GM10248 (cell line): ENCODE results near the gene NELL1.
A peak's percentile ranks its signal among the peaks of the same experiment; 100 is the strongest.

Experiments used
- CTCF ChIA-PET: fragments of 300-600 bp; sonication (Branson Sonifier 250); formaldehyde crosslinking; extraction: SDS; loops from one replicate; lab custom pipeline; 2021; ENCODE audit warnings: antibody characterized with exemption; lab: Yijun Ruan, JAX
- POLR2A ChIA-PET: fragments of 350-650 bp; sonication (Branson Sonifier 250); formaldehyde crosslinking; extraction: SDS; loops from one replicate; lab custom pipeline; 2020; ENCODE audit warnings: antibody characterized with exemption; lab: Yijun Ruan, JAX
- DNase-seq: peaks from one replicate; pipeline ENCODE4 v3.0.0; 2012; ENCODE audit errors: extremely low spot score
- TF ChIP-seq, protein P1 (sequence below): IDR thresholded peaks from 2 replicates; pipeline ENCODE4 v1.5.1; 2012; ENCODE audit warnings: mild to moderate bottlenecking, low read depth; ENCODE audit errors: extremely low read depth, missing control alignments, control extremely low read depth

Gene NELL1

DNA sequence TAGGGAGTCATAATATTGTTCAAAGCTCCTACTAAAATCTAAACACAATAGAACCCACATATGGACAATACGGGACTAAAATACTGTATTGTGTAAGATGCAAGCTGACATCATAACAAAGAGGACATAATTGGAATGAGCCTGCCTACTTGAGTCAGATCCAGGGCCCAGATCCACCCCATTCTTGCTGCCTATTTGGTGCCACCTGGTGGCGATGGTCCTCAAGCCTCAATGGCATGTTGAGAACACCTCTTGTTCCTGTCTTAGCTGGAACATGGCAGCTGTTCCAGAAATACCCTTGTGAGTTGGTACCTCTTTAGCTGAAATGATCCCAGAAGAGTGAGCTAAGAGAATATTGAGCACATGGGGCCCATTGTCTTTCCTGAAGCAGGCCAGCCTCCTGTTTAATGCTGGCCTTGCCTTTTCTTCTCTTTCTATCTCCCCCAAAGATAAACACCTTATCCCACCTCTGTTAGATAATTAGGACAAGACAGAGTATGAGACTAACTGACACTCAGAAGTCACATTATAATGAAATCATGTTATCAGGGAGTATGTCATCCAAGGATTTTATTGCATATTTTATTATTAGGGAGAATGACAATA, 842.6 kb downstream of the NELL1 start:
- DNase-seq: peak; percentile 24
- CTCF ChIA-PET: interaction anchor here (0.7 to 5.8 kb wide), 25 partner anchors 10 to 1384 kb away, joined by 3 to 65 read pairs (median 6); no protein-coding TSS in a partner anchor
- POLR2A ChIA-PET: no interaction called here
- TF ChIP-seq, protein P1, sequence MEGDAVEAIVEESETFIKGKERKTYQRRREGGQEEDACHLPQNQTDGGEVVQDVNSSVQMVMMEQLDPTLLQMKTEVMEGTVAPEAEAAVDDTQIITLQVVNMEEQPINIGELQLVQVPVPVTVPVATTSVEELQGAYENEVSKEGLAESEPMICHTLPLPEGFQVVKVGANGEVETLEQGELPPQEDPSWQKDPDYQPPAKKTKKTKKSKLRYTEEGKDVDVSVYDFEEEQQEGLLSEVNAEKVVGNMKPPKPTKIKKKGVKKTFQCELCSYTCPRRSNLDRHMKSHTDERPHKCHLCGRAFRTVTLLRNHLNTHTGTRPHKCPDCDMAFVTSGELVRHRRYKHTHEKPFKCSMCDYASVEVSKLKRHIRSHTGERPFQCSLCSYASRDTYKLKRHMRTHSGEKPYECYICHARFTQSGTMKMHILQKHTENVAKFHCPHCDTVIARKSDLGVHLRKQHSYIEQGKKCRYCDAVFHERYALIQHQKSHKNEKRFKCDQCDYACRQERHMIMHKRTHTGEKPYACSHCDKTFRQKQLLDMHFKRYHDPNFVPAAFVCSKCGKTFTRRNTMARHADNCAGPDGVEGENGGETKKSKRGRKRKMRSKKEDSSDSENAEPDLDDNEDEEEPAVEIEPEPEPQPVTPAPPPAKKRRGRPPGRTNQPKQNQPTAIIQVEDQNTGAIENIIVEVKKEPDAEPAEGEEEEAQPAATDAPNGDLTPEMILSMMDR: peak; percentile 75

DNA sequence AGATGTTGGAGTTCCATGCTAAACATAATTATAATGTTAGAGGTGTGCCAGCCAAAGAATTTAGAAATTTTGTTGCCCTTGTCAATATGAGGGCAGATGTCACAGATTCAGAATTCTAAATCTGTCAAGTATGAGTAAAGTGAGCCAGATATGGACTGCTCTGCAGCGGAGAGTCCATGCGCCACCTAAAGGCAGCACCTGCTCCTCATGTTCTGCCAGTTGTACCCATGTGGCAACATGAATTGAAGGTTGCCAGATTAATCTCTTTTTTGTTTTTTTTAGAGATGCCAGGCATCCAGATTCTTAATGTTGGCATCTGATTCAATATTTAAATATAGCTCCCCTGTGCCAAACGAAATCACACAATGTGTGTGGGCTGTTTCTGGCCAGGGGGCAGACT, 844.9 kb downstream of the NELL1 start:
- no peak for DNase-seq
- CTCF ChIA-PET: interaction anchor here (5.8 kb wide), 1 partner anchor 866 kb away, joined by 65 read pairs; no protein-coding TSS in a partner anchor
- POLR2A ChIA-PET: no interaction called here
- TF ChIP-seq, protein P1: peak; percentile 7

DNA sequence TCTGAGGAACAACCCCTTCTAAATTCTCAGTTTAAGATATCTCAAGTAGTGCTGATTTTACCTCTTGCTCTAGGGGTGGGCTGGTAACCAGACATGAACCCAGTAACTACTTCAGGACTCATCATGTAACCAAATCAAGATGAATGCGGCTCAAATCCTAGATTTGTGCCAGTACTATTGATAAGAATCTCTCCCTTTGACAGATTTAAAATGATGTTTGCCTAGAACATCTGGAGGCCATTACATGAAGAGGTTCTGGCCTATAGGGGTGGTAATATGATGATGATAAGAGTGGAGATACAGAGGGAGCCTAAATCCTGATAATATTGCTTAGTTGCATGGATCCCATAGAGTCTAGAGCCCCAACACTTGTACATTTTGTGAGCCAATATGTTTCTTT, 850.9 kb downstream of the NELL1 start:
- POLR2A ChIA-PET: no interaction called here
- no peak for DNase-seq
- TF ChIP-seq, protein P1: no peak
- CTCF ChIA-PET: no interaction called here

DNA sequence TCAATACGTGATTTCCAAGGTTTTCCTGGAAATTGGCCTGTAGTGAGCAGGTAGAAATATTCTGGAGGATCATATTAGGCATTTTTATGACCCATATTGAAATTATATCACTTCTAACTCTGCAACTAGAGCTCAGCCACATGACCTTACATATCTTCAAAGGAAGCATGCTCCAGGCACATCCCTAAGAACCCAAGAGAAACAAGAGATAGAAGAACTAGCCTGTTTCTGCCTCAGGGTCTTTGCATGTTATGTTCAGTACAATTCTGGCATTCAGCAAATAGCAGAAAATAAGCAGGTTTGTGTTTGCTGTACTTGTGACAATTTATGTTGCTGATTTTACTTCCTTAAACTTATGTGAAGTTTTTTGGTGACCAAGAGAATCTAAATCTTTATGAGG, 859.8 kb downstream of the NELL1 start:
- CTCF ChIA-PET: interaction anchor here (3.2 kb wide), 1 partner anchor 17 kb away, joined by 8 read pairs; no protein-coding TSS in a partner anchor
- POLR2A ChIA-PET: no interaction called here
- TF ChIP-seq, protein P1: no peak
- no peak for DNase-seq

DNA sequence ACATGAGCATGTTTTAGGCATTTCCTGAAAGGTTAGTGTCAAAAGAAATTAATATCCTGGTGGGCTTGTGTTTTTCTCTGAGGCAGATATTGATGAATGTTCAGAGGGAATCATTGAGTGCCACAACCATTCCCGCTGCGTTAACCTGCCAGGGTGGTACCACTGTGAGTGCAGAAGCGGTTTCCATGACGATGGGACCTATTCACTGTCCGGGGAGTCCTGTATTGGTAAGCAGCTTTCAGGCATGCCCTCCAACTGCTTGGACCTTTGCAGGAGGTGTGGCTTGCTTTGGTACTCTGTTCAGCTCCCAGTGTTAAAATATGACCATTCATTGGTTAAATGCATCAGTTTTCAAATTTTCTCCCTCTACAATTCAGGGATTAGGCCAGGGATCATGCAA, 864.9 kb downstream of the NELL1 start:
- TF ChIP-seq, protein P1: no peak
- ChIA-PET POLR2A (no interaction called here), CTCF (interaction anchor here (1.2 kb wide), 1 partner anchor 11 kb away, joined by 4 read pairs; no protein-coding TSS in a partner anchor)
- no peak for DNase-seq

DNA sequence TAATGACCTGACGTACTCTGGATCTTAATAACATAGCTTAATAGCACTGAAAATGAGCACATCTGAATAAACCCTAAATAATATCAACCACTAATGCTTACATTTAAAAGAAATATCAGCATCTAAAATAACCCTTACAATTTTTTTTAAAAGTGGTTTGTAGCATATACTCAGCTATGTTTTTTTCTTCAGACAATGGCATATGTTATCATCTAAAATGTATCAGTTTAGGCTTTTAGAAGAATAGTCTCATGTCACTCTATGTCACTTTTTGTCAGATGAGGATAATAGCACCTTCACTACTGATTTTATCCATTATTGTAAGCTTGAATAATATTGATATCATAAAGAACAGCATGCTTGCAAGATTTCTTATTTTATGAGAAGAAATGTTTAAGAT, 868.6 kb downstream of the NELL1 start:
- DNase-seq: no peak
- TF ChIP-seq, protein P1: no peak
- POLR2A ChIA-PET: no interaction called here
- CTCF ChIA-PET: no interaction called here
